Breast epithelium (tissue), 4 donors: ENCODE measurements around the gene DMD. TPM values are rescaled to one million over a fixed set of nuclear protein-coding genes. Genes with fewer than 3 reads are reported as not detected.

Experiments used
- DNase-seq, 2 donors: peaks; one replicate each; pipeline ENCODE4 v3.0.0-alpha.2; 2019; ENCODE audit warnings: low spot score in 2 of 2
- H3K27ac ChIP-seq, 2 donors: fragments of 200-600 bp; sonication (generic) in 1 of 2; one replicate each; pipeline ENCODE4 v1.5.1; 2016 to 2019; ENCODE audit warnings: mild to moderate bottlenecking in 1 of 2
- H3K27me3 ChIP-seq, 2 donors: fragments of 200-600 bp; sonication (generic) in 1 of 2; one replicate each; pipeline versions ENCODE4 v1.5.1 to v1.6.0; 2017 to 2019; ENCODE audit warnings: control low read depth in 1 of 2, mild to moderate bottlenecking in 1 of 2
- H3K36me3 ChIP-seq: fragments of 200-600 bp; one replicate; pipeline ENCODE4 v1.5.1; 2019
- H3K4me1 ChIP-seq, 2 donors: fragments of 200-600 bp; sonication (generic); one replicate each; pipeline ENCODE4 v1.5.1; 2016 to 2019; ENCODE audit warnings: control low read depth in 1 of 2
- H3K4me3 ChIP-seq, 3 donors: fragments of 200-600 bp; sonication (generic); 1 replicate in 2 of 3; 2 replicates in 1 of 3; pipeline ENCODE4 v1.5.1; 2016 to 2019; ENCODE audit warnings: mild to moderate bottlenecking in 3 of 3, moderate library complexity in 2 of 3
- H3K9me3 ChIP-seq, 2 donors: fragments of 200-600 bp; sonication (generic) in 1 of 2; one replicate each; pipeline ENCODE4 v1.5.1; 2016 to 2019; ENCODE audit warnings: control low read depth in 1 of 2
- CTCF ChIP-seq, 3 donors: fragments of 450-650 bp; IDR thresholded peaks; one replicate each; pipeline ENCODE4 v1.5.1; 2016 to 2017; ENCODE audit warnings: antibody characterized with exemption in 3 of 3, mild to moderate bottlenecking in 3 of 3, moderate library complexity in 3 of 3
- POLR2A ChIP-seq: fragments of 450-650 bp; IDR thresholded peaks from one replicate; pipeline ENCODE4 v1.6.1; 2016; ENCODE audit warnings: antibody characterized with exemption, mild to moderate bottlenecking, moderate library complexity
- POLR2AphosphoS5 ChIP-seq, 3 donors: sonication (generic); formaldehyde crosslinking; IDR thresholded peaks; one replicate each; pipeline ENCODE4 v1.6.1; 2017; ENCODE audit warnings: antibody characterized with exemption in 3 of 3
- intact Hi-C: fragments of 100-400 bp; cut with DNase I; formaldehyde crosslinking; loops from one replicate; pipeline ENCODE4 v1.15.1; 2023; ENCODE audit warnings: low total_unique reads
- total RNA-seq, 3 donors: library from RNA; depleted of rRNA; stranded (reverse); fragments of >200 nt; gene quantifications; one replicate each; pipeline ENCODE4 v1.1.0, GENCODE V29; 2016

DMD gene
- total RNA-seq, 3 donors from 2014 or later = 57.0 to 135 (median 65.2) TPM

GRCh38 chrX:31236231-31236630 is 1975.1 kb downstream of the DMD start:
- DNase-seq = no peak
- Histone ChIP-seq H3K27me3 (peaks cover 0 to 8% of the 10 kb centered on the region in 2 donors), H3K4me3 (no peak overlapping the region), H3K9me3 (no peaks in the 10 kb centered on the region), H3K36me3 (no peaks in the 10 kb centered on the region), H3K27ac (no peak overlapping the region), H3K4me1 (no peaks in the 10 kb centered on the region)
- intact Hi-C loops = no loop called here
- no peak for TF ChIP-seq POLR2AphosphoS5 (IDR thresholded peaks at IDR 0.05)
- no peak for TF ChIP-seq POLR2A
- no peak for TF ChIP-seq CTCF (IDR thresholded peaks at IDR 0.05)

GRCh38 chrX:31233941-31234496 is 1977.3 kb downstream of the DMD start:
- TF ChIP-seq CTCF (IDR thresholded peaks at IDR 0.05) = no peak
- TF ChIP-seq POLR2AphosphoS5 (IDR thresholded peaks at IDR 0.05) = no peak
- TF ChIP-seq POLR2A = no peak
- intact Hi-C loops = no loop called here
- DNase-seq = no peak
- peaks cover 0 to 8% of the 10 kb centered on the region in 2 donors for H3K27me3 ChIP-seq
- no peak overlapping the region for H3K27ac ChIP-seq
- H3K4me3 ChIP-seq = no peak overlapping the region
- no peaks in the 10 kb centered on the region for H3K36me3 ChIP-seq
- no peaks in the 10 kb centered on the region for H3K9me3 ChIP-seq
- no peaks in the 10 kb centered on the region for H3K4me1 ChIP-seq

GRCh38 chrX:31232506-31232905 is 1978.8 kb downstream of the DMD start:
- intact Hi-C loops = no loop called here
- H3K4me3 ChIP-seq = no peak overlapping the region
- no peaks in the 10 kb centered on the region for H3K9me3 ChIP-seq
- no peak for DNase-seq
- no peaks in the 10 kb centered on the region for H3K4me1 ChIP-seq
- H3K36me3 ChIP-seq = no peaks in the 10 kb centered on the region
- peaks cover 0 to 9% of the 10 kb centered on the region in 2 donors for H3K27me3 ChIP-seq
- no peak overlapping the region for H3K27ac ChIP-seq
- TF ChIP-seq POLR2A = no peak
- no peak for TF ChIP-seq CTCF (IDR thresholded peaks at IDR 0.05)
- TF ChIP-seq POLR2AphosphoS5 (IDR thresholded peaks at IDR 0.05) = no peak

GRCh38 chrX:31228909-31229308 is 1982.4 kb downstream of the DMD start:
- DNase-seq = no peak
- Histone ChIP-seq H3K9me3 (no peaks in the 10 kb centered on the region), H3K4me1 (no peaks in the 10 kb centered on the region), H3K27ac (no peak overlapping the region), H3K4me3 (no peak overlapping the region), H3K27me3 (peaks cover 0 to 4% of the 10 kb centered on the region in 2 donors), H3K36me3 (no peaks in the 10 kb centered on the region)
- intact Hi-C loops = no loop called here
- TF ChIP-seq POLR2A (no peak), CTCF (IDR thresholded peaks at IDR 0.05) (no peak), POLR2AphosphoS5 (IDR thresholded peaks at IDR 0.05) (no peak)

GRCh38 chrX:31228415-31228832 is 1982.9 kb downstream of the DMD start:
- Histone ChIP-seq H3K27me3 (peaks cover 0 to 6% of the 10 kb centered on the region in 2 donors), H3K27ac (no peak overlapping the region), H3K36me3 (no peaks in the 10 kb centered on the region), H3K4me3 (no peak overlapping the region), H3K9me3 (no peaks in the 10 kb centered on the region), H3K4me1 (no peaks in the 10 kb centered on the region)
- intact Hi-C loops = no loop called here
- no peak for DNase-seq
- TF ChIP-seq POLR2A (no peak), POLR2AphosphoS5 (IDR thresholded peaks at IDR 0.05) (no peak), CTCF (IDR thresholded peaks at IDR 0.05) (no peak)
